ENCODE measurements around the gene SARS1. TPM values are rescaled to one million over a fixed set of nuclear protein-coding genes. Genes with fewer than 3 reads are reported as not detected.
"Not testable (repeated sequence)": the region's sequence is repeated elsewhere in the genome, so short reads cannot be mapped to it uniquely, and the experiment has no call there.

Gene SARS1
- total and polyA plus RNA-seq, 2 of the 13 experiments (the other 11 are each of a cell fraction or from before 2014, with no cell fraction given) = 103 to 134 TPM

DNA sequence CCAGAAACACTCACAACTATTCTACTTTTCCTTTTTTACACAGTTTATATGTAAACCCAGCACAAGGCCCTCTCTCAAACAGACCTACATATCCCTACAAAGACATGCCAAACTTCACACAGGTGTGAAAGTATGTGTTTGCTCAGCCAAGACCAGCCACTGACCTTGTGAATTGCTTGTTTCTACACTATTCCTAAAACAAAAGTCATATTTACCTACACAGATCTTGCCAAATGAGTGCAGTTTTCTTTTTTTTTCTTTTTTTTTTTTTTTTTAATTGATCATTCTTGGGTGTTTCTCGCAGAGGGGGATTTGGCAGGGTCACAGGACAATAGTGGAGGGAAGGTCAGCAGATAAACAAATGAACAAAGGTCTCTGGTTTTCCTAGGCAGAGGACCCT is 37.4 kb upstream of the SARS1 start:
- POLR2A ChIA-PET; in situ Hi-C loops (cut with HindIII; ENCODE audit: extremely low pct_ligation_motif_present, low pct_unique_long_range_greater_than_20kb); H3K27me3 ChIP-seq (ENCODE audit: control insufficient read depth in 1 of 2, insufficient read depth in 2 of 2, low read length in 2 of 2); H3K4me3 ChIP-seq (replicated peaks in 1 of 3; ENCODE audit: insufficient read depth in 1 of 3, low read depth in 2 of 3, low read length in 3 of 3); BruUV-seq (replicated peaks); H3K27ac ChIP-seq (ENCODE audit: extremely low read length, insufficient read depth, low read length); H3K9me3 ChIP-seq (ENCODE audit: low read length); FAIRE-seq; H4K20me1 ChIP-seq (ENCODE audit: insufficient read depth, low read length); H3K9ac ChIP-seq (ENCODE audit: insufficient read depth, low read depth, low read length); CTCF ChIA-PET (ENCODE audit: low intra/inter-chr PET ratio, low total read pairs); H3K79me2 ChIP-seq (ENCODE audit: insufficient read depth, low read length); intact Hi-C loops (cut with micrococcal nuclease; ENCODE audit: unreplicated experiment); H3K36me3 ChIP-seq (replicated peaks in 1 of 2; ENCODE audit: control insufficient read depth in 1 of 2, insufficient read depth in 2 of 2, low read length in 2 of 2); H2AFZ ChIP-seq (ENCODE audit: low read length); TF ChIP-seq FOXP1 (IDR thresholded peaks at IDR 0.05); SOX13 (IDR thresholded peaks at IDR 0.05); NR2F6 (CRISPR knock-in tag; IDR thresholded peaks at IDR 0.05): not testable (repeated sequence)
- 0% methylated on average over 1 of the region's 1 CpG for WGBS (ENCODE audit: low lambda C conversion rate)
- TF ChIP-seq FOXP1 (CRISPR knock-in tag; IDR thresholded peaks at IDR 0.05) (peak; percentile 16; the same call in 1 of the 2 replicates), SOX13 (CRISPR knock-in tag; conservative IDR thresholded peaks at IDR 0.05 in 1 of 2, IDR thresholded peaks at IDR 0.05 in 1 of 2) (peak in 1 of 2 experiments; percentile 77; a peak in 2 of 4 replicates), TBX3 (IDR thresholded peaks at IDR 0.05; ENCODE audit: borderline replicate concordance) (peak; percentile 69; the same call in 1 of the 2 replicates), TBX2 (CRISPR knock-in tag; IDR thresholded peaks at IDR 0.05; ENCODE audit: borderline replicate concordance) (peak; percentile 44; the same call in 1 of the 2 replicates), FOXA3 (CRISPR knock-in tag; IDR thresholded peaks at IDR 0.05) (0 out of 2 replicates have a peak, but pooled peaks have one; percentile 15), RARA (CRISPR knock-in tag; IDR thresholded peaks at IDR 0.05) (peak; percentile 47), BCL6 (CRISPR knock-in tag; IDR thresholded peaks at IDR 0.05) (peak; percentile 58; the same call in 1 of the 2 replicates), NR2F6 (IDR thresholded peaks at IDR 0.05) (peak; percentile 34; the same call in 1 of the 2 replicates), TEAD3 (CRISPR knock-in tag; optimal IDR thresholded peaks at IDR 0.05; ENCODE audit: borderline replicate concordance) (peak; percentile 25), SOX5 (CRISPR knock-in tag; IDR thresholded peaks at IDR 0.05; ENCODE audit: borderline replicate concordance) (peak; percentile 55; the same call in 1 of the 2 replicates)
- TF ChIP-seq, protein P1, sequence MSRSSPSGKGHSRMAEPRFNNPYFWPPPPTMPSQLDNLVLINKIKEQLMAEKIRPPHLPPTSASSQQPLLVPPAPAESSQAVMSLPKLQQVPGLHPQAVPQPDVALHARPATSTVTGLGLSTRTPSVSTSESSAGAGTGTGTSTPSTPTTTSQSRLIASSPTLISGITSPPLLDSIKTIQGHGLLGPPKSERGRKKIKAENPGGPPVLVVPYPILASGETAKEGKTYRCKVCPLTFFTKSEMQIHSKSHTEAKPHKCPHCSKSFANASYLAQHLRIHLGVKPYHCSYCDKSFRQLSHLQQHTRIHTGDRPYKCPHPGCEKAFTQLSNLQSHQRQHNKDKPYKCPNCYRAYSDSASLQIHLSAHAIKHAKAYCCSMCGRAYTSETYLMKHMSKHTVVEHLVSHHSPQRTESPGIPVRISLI (CRISPR knock-in tag; IDR thresholded peaks at IDR 0.05; ENCODE audit: borderline replicate concordance) = peak; percentile 53; the same call in 1 of the 2 replicates
- TF ChIP-seq, protein P2, sequence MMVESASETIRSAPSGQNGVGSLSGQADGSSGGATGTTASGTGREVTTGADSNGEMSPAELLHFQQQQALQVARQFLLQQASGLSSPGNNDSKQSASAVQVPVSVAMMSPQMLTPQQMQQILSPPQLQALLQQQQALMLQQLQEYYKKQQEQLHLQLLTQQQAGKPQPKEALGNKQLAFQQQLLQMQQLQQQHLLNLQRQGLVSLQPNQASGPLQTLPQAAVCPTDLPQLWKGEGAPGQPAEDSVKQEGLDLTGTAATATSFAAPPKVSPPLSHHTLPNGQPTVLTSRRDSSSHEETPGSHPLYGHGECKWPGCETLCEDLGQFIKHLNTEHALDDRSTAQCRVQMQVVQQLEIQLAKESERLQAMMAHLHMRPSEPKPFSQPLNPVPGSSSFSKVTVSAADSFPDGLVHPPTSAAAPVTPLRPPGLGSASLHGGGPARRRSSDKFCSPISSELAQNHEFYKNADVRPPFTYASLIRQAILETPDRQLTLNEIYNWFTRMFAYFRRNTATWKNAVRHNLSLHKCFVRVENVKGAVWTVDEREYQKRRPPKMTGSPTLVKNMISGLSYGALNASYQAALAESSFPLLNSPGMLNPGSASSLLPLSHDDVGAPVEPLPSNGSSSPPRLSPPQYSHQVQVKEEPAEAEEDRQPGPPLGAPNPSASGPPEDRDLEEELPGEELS (CRISPR knock-in tag; IDR thresholded peaks at IDR 0.05) = 0 out of 2 replicates have a peak, but pooled peaks have one; percentile 21
- TF ChIP-seq, protein P3, sequence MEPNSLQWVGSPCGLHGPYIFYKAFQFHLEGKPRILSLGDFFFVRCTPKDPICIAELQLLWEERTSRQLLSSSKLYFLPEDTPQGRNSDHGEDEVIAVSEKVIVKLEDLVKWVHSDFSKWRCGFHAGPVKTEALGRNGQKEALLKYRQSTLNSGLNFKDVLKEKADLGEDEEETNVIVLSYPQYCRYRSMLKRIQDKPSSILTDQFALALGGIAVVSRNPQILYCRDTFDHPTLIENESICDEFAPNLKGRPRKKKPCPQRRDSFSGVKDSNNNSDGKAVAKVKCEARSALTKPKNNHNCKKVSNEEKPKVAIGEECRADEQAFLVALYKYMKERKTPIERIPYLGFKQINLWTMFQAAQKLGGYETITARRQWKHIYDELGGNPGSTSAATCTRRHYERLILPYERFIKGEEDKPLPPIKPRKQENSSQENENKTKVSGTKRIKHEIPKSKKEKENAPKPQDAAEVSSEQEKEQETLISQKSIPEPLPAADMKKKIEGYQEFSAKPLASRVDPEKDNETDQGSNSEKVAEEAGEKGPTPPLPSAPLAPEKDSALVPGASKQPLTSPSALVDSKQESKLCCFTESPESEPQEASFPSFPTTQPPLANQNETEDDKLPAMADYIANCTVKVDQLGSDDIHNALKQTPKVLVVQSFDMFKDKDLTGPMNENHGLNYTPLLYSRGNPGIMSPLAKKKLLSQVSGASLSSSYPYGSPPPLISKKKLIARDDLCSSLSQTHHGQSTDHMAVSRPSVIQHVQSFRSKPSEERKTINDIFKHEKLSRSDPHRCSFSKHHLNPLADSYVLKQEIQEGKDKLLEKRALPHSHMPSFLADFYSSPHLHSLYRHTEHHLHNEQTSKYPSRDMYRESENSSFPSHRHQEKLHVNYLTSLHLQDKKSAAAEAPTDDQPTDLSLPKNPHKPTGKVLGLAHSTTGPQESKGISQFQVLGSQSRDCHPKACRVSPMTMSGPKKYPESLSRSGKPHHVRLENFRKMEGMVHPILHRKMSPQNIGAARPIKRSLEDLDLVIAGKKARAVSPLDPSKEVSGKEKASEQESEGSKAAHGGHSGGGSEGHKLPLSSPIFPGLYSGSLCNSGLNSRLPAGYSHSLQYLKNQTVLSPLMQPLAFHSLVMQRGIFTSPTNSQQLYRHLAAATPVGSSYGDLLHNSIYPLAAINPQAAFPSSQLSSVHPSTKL (CRISPR knock-in tag; IDR thresholded peaks at IDR 0.05) = peak; percentile 29; the same call in 1 of the 2 replicates
- ATAC-seq (peak; percentile 73), DNase-seq (ENCODE audit: low spot score) (peak; percentile 53)
- Histone ChIP-seq H3K4me1 (ENCODE audit: insufficient read depth, low read length) (peaks cover 54% of the 10 kb centered on the region), H3K4me2 (ENCODE audit: low read depth, low read length) (peak overlapping the region; percentile 33)

All from HepG2 (cell line).